ENCODE results near the gene HOOK1.

DNA sequence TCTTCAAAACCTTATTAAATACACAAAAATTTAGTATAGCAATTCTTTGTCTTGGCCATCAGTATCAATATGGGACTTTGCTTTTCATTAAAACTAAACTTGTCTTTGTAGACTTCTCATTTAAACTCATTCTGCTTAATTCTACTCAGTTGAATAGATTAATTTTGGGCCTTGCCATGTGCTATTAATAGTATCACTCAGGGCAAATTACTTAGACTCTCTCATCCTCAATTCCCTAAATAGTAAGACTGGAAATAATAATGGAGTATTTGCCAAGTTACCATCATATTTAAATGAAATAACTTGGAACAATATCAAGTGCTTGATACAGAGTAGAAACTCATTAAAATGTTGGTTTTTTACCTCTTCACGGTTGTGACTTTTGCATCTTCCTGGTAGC lies 13.4 kb downstream of the HOOK1 start:
- TF ChIP-seq, protein P1, sequence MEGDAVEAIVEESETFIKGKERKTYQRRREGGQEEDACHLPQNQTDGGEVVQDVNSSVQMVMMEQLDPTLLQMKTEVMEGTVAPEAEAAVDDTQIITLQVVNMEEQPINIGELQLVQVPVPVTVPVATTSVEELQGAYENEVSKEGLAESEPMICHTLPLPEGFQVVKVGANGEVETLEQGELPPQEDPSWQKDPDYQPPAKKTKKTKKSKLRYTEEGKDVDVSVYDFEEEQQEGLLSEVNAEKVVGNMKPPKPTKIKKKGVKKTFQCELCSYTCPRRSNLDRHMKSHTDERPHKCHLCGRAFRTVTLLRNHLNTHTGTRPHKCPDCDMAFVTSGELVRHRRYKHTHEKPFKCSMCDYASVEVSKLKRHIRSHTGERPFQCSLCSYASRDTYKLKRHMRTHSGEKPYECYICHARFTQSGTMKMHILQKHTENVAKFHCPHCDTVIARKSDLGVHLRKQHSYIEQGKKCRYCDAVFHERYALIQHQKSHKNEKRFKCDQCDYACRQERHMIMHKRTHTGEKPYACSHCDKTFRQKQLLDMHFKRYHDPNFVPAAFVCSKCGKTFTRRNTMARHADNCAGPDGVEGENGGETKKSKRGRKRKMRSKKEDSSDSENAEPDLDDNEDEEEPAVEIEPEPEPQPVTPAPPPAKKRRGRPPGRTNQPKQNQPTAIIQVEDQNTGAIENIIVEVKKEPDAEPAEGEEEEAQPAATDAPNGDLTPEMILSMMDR (conservative IDR thresholded peaks at IDR 0.05) = no peak
- TF ChIP-seq ZFX (IDR thresholded peaks at IDR 0.05) = no peak

Measured in C4-2B (cell line).